ENCODE data around the gene MGST2. TPM values are rescaled to one million over a fixed set of nuclear protein-coding genes. Genes with fewer than 3 reads are reported as not detected.

Gene MGST2
- total RNA-seq, 1 experiment from 2014 or later: 0.68 TPM

GRCh38 chr4:139700568-139700967 is 34.9 kb downstream of the MGST2 start:
- no peak for DNase-seq (ENCODE audit: low read depth)

GRCh38 chr4:139704915-139705485 is 39.4 kb downstream of the MGST2 start:
- DNase-seq (ENCODE audit: low read depth): peak; percentile 44

- DNase-seq (ENCODE audit: low read depth): no peak
Measured at GRCh38 chr4:139709660-139710059, 44.0 kb downstream of the MGST2 start.

GRCh38 chr4:139710073-139710472 is 44.5 kb downstream of the MGST2 start:
- no peak for DNase-seq (ENCODE audit: low read depth)

GRCh38 chr4:139711461-139711860 is 45.8 kb downstream of the MGST2 start:
- peak; percentile 53 for DNase-seq (ENCODE audit: low read depth)

GRCh38 chr4:139712882-139713281 is 47.3 kb downstream of the MGST2 start:
- DNase-seq (ENCODE audit: low read depth): no peak

GRCh38 chr4:139715746-139716391 is 50.2 kb downstream of the MGST2 start:
- DNase-seq (ENCODE audit: low read depth): no peak

GRCh38 chr4:139718358-139718757 is 52.7 kb downstream of the MGST2 start:
- DNase-seq (ENCODE audit: low read depth): no peak

- no peak for DNase-seq (ENCODE audit: low read depth)
Measured at GRCh38 chr4:139718833-139719232, 53.2 kb downstream of the MGST2 start.

GRCh38 chr4:139719381-139720101 is 53.9 kb downstream of the MGST2 start:
- DNase-seq (ENCODE audit: low read depth): no peak

GRCh38 chr4:139720806-139721205 is 55.2 kb downstream of the MGST2 start:
- no peak for DNase-seq (ENCODE audit: low read depth)

GRCh38 chr4:139721789-139722188 is 56.2 kb downstream of the MGST2 start:
- DNase-seq (ENCODE audit: low read depth): no peak

GRCh38 chr4:139725236-139725635 is 59.6 kb downstream of the MGST2 start:
- no peak for DNase-seq (ENCODE audit: low read depth)

GRCh38 chr4:139726615-139727014 is 61.0 kb downstream of the MGST2 start:
- DNase-seq (ENCODE audit: low read depth): no peak

- DNase-seq (ENCODE audit: low read depth): no peak
Measured at GRCh38 chr4:139728146-139728545, 62.5 kb downstream of the MGST2 start.

GRCh38 chr4:139728840-139729239 is 63.2 kb downstream of the MGST2 start:
- no peak for DNase-seq (ENCODE audit: low read depth)

- DNase-seq (ENCODE audit: low read depth): no peak
Measured at GRCh38 chr4:139732991-139733570, 67.5 kb downstream of the MGST2 start.

GRCh38 chr4:139734201-139734874 is 68.7 kb downstream of the MGST2 start:
- no peak for DNase-seq (ENCODE audit: low read depth)

- peak; percentile 25 for DNase-seq (ENCODE audit: low read depth)
Measured at GRCh38 chr4:139734875-139735380, 69.3 kb downstream of the MGST2 start.

- no peak for DNase-seq (ENCODE audit: low read depth)
Measured at GRCh38 chr4:139735381-139736273, 70.0 kb downstream of the MGST2 start.

GRCh38 chr4:139736274-139736660 is 70.6 kb downstream of the MGST2 start:
- no peak for DNase-seq (ENCODE audit: low read depth)
